HG03135 (cell line): ENCODE measurements around the gene MAPK7.

ENCODE experiments used
- ATAC-seq: cut with Tn5 transposase; IDR thresholded peaks from one replicate; pipeline ENCODE4 v1.9.1; 2021; ENCODE audit warnings: mild to moderate bottlenecking, moderate library complexity; ENCODE audit not compliant: unreplicated experiment

Gene MAPK7

GRCh38 chr17:19414396-19415280 is 36.3 kb downstream of the MAPK7 start:
- ATAC-seq: no peak

- ATAC-seq: no peak
Observed at GRCh38 chr17:19415311-19415710, 37.0 kb downstream of the MAPK7 start.

- ATAC-seq: no peak
Observed at GRCh38 chr17:19415806-19416775, 37.8 kb downstream of the MAPK7 start.

GRCh38 chr17:19417611-19418010 is 39.3 kb downstream of the MAPK7 start:
- ATAC-seq: no peak

GRCh38 chr17:19418251-19418992 is 40.1 kb downstream of the MAPK7 start:
- no peak for ATAC-seq

- no peak for ATAC-seq
Observed at GRCh38 chr17:19421219-19421618, 42.9 kb downstream of the MAPK7 start.

- no peak for ATAC-seq
Observed at GRCh38 chr17:19421926-19422325, 43.6 kb downstream of the MAPK7 start.

GRCh38 chr17:19424934-19425868 is 46.9 kb downstream of the MAPK7 start:
- ATAC-seq: no peak

- ATAC-seq: no peak
Observed at GRCh38 chr17:19426631-19427030, 48.3 kb downstream of the MAPK7 start.

- ATAC-seq: no peak
Observed at GRCh38 chr17:19431691-19432090, 53.4 kb downstream of the MAPK7 start.
